SKM-1 (cell line): ENCODE measurements around the gene PTK7.
"Not testable (repeated sequence)": the region's sequence is repeated elsewhere in the genome, so short reads cannot be mapped to it uniquely, and the experiment has no call there.

ENCODE experiments used
- DNase-seq: peaks from one replicate; lab custom pipeline; 2025; ENCODE audit not compliant: unreplicated experiment; lab: John Stamatoyannopoulos, UW

Gene PTK7

DNA sequence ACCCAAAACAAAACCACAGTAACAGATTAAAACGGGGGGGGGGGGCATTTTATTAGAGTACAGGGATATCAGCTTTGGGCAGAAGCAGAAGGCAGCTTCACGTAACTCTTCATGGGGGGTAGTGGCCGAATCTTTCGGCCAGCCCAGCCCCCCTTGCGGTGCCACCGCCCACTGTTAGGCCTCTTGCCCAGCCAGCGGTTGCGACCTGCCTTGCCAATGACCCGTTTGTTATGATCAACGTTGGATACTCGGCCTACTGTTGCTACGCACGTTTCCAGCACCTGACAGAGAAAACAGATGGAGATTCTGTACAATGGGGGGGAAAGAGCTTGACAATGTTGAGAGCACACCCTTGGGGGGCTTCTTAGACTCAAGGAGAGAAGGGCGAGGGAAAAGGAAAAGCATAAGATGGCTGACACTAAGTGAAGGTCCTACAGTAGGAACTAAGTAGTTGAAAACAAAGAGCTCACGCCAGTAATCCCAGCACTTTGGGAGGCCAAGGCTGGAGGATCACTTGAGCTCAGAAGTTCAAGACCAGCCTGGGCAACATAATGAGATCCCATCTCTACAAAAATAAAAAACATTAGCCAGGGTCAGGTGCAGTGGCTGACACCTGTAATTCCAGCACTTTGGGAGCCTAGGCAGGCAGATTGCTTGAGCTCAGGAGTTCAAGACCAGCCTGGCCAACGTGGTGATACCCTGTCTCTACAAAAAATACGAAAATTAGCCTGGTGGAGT, 21.7 kb upstream of the PTK7 start:
- no peak for DNase-seq

DNA sequence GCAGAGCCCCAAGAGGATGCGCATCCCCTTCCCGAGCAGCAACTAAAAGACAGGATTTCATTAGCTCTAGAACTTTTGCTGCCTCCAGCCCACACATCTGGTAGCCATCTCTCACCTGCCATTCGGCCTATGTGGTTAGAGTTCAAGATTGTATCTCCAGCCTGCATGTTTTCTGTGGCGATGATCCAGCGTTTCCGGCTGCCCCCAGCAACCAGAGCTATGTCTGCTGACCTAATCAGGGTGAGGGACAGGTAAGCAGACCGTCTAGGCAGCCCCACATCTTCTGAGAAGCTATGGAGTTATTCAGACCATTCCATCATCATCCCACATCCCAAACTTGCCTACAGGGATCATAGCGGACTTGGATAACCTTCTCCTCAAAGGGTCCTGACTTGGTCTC, 20.1 kb upstream of the PTK7 start:
- no peak for DNase-seq

DNA sequence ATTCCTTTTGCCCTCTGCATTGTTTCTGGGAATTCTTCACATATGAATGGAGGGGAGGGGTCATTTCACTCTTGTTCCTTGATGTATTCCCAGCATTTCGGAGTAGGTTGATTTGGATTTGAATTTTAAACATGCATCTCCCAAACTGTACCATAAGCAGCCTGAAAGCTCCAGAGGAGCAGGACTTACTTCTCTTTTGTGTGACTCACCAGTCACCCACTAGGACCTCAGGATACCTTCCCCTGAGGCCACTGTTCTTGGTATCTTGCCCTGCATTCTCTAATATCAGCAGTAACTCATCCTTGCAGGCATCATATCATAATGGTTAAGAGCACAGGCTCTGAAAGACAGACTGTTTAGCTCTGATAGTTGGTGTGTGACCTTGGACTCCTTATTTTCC, 17.6 kb upstream of the PTK7 start:
- DNase-seq: no peak

DNA sequence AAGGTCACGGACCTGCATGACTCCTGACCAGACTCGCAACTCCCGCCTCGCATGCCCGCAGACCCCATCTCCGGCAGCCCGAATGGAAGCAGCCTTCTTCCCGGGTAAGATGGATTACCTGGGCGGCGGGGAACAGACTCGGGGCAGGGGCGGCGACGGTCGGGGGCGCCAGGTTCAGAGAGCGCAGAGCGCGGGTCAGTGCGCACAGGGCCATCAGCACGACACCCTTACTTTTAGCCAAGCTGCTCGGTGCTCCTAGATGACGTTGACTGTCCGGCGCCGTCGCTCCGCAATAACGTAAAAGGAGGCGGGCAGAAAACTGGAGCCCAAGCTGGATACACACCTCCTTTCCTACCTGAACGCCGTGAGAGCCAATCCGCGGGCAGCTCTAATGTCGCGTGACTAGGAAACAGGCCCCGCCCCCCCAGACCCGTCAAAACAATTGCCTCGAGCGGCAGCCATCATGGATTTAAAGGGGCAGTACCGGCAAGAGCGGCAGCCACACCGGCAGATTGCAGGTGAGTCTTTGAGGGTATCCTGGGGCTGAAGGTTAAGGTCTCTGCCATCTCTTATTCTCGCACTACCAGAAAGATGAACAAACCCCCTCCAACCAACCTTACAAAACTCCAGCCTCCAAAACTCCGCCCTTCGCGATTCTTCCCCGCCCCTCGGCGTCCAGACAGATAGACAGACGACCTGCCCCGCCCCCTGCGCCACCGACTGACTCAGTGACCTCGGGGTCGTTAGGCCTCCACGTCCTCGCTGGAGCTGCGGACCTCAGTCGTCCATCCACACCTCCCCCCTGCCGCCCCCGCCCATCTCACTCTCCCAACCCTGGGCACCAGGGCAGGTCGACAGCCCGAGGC, 16.7 kb upstream of the PTK7 start, which contains the start of the genes KLC4 and MRPL2:
Gene KLC4 (plus strand): TSS at position 464 of the 866 bp plus-strand sequence. CDS start 1,705 bp downstream, outside the sequence.
Gene MRPL2 (minus strand): TSS at position 267 of the 866 bp plus-strand sequence. CDS start 53 bp downstream, at position 214.
- peak; percentile 99 for DNase-seq

DNA sequence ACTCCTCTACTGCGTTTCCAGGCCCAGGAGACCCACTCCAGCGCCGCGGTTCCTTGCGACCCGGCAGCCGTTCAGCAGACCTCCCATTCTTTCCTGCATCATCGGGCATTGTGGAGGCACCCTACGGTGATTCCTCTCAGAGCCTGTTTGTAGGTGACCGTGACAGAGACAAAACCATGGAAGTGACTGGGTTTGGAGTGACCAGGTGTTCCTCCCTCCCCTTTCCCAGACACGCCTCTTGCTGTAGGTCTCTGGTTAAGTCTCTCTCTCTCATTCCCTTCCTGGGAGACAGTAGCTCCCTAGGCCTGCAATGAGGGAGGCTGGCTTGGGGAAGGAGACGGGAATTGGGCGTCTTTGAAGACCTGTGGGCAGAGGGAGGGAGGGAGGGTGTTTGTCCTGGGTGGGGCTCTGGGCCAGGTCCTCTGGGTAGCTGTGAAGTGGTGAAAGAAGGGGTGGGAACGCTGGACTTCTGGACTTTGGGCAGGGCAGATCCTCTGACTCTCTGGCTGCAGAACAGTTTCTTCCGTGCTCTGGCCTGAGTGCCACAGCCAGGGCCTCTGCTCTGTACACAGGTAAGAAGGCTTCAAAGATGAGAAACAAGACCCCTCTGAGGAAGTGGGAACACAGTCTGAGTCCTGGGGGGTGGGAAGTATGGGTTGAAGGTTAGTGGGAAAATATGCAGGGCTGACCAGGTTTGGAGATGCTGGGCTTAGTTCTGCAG, 15.9 kb upstream of the PTK7 start:
- no peak for DNase-seq

DNA sequence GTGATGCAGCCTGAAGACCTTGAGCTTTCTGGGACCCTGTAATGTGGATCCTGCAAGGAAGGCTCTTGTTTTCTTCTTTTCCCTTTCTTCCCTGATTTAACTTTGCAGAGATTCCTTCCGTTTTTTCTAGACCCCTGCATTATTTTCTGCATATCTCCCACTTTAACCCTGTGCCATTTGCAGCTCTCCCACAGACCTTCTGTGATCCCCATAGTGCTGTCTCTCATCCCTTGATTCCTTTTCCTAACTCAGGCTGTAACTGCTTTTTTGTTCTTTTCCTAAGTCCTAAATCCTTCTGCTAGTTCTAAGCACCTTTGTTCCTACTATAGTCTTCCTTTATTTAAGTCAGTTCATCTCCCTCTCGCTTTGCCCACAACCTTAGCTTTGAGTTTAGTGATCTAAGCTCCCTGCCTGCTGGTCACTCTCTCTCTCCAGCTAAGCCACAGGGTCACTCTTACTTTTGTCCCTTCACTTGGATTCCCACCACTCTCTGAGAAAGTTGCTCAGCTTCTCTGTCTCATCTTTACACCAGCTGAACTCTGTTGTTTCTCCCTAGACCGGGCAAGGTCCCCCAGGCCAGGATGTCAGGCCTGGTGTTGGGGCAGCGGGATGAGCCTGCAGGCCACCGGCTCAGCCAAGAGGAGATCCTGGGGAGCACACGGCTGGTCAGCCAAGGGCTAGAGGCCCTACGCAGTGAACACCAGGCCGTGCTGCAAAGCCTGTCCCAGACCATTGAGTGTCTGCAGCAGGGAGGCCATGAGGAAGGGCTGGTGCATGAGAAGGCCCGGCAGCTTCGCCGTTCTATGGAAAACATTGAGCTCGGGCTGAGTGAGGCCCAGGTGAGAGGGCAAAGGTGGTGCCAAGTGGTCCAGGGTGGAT, 15.1 kb upstream of the PTK7 start:
- no peak for DNase-seq

DNA sequence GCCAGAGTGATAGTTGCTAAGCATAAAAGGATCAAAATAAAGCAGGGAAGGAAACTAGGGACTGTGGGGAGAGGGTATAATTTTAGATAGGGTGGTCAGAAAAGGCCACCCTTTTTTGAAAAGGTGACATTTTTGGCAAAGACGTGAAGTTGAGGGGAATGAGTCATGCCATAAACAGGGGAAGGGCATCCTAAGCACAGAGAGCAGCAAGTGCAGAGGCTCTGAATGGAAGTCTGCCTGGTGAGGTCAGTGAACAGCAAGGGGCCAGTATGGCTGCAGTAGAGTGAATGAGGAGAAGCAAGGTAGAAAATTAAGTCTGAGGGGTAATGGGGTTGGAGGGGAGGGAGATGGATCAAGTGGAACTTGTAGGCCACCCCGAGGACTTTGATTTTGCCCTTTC, 14.3 kb upstream of the PTK7 start:
- DNase-seq: no peak

DNA sequence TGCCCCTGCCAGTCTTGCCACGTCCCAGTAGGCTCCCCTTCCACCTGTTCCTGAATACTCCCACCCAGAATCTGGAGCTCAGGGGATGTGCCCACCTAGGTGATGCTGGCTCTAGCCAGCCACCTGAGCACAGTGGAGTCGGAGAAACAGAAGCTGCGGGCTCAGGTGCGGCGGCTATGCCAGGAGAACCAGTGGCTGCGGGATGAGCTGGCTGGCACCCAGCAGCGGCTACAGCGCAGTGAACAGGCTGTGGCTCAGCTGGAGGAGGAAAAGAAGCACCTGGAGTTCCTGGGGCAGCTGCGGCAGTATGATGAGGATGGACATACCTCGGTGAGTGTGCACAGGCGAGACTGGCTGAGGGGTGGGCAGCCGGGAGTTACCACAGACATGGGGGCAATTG, 13.3 kb upstream of the PTK7 start:
- no peak for DNase-seq

DNA sequence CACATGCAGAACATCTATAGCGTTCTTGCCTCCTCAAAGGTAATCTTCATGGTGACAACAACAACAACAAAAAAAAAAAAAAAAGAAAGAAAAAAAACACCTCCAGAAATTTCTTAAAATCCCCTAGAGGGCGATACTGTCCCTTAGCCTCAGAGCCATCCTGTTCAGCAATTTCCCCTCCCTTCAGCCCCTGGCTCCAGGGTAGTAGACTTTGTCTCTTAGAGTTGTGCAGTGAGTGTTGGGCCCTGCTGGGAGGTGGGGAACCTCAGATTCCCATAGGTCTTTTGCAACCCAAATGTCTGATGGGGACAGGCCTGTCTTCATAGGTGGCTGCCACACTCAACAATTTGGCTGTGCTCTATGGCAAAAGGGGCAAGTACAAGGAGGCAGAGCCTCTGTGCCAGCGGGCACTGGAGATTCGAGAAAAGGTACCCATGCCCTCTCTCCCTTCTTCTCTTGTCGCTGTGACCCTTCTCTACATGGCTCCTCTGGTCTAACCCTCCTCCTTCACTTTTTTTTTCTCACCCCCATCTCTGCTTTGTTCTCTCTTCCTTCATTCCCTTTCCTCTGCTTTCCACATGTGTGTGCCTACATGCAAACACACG, 6.0 kb upstream of the PTK7 start:
- DNase-seq: peak; percentile 38

DNA sequence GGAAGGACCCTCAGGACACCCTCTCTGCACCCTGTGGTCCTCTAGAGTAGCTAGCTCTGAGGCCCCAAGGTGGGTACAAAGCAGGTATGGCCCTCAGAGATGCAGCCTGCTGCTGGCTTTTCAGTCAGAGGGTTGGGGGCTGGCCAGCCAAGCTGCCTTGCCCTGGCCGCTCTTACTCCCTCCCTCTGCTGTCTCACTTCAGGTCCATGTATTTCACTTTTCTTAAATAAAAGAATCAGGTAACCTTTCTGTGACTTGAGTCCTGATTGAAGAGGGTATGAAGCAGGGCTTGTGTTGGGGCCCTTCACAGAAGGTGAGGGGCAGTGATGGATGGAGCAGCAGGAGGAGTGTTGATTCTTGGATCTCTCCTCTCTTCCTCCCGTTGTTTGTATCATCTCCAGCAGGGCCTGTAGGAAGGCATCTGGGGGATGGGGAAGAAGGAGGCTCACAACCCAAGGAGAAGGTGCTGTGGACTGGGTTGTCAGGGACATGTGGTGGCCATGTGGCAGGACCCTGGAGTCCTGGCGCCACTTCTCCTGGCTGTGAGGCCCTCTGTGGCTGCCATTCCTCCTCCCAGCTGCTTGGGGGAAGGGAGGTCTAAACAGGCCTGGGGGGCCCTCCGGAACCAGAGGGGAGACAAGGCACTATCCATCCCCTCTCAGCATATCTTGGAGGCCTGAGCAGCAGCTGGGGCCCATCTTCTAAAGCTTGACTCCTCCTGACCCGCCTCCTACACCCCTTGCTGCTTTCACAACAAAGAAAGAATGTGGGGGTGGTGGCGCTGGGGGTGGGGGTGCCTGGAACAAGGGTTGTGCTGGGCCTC, 1.1 kb upstream of the PTK7 start:
- DNase-seq: no peak

DNA sequence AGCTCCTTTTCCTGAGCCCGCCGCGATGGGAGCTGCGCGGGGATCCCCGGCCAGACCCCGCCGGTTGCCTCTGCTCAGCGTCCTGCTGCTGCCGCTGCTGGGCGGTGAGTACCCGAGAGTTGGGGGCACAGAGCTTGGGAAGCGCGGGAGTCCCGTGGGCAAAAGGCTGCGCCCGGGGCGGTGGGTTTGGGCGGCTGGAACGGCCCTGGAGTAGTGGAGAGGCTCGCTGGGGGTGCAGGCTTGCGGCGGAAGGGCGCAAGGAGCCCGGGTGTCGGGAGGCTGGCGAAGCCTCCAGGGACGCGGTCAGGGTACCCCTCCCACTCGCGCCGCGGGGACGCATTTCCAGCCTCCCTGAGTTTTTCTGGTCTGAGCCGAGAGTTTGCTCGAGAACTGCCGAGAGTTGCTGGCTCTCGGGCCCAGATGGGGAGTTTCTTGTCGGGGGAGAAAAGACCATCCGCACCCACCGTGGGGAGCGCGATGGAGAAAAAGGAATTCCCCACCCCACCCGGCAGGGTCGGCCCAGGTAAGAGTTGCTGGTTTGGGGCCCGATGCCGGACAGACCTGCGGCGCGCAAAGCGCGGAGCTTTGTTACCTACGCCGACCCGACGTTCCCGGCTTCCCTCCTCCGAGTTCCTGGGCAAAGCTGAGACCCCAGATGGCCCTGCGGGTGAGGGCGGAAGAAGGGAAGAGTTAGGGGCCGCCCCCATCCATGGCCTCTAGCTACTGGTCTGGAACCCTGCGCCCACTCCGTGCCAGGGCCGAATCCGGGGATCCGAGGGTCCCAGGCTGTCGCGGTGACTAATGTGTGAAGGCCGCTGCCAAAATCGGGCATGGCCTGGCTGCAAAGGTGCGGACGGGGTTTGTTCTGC, 584 bp downstream of the PTK7 start:
- DNase-seq: no peak

DNA sequence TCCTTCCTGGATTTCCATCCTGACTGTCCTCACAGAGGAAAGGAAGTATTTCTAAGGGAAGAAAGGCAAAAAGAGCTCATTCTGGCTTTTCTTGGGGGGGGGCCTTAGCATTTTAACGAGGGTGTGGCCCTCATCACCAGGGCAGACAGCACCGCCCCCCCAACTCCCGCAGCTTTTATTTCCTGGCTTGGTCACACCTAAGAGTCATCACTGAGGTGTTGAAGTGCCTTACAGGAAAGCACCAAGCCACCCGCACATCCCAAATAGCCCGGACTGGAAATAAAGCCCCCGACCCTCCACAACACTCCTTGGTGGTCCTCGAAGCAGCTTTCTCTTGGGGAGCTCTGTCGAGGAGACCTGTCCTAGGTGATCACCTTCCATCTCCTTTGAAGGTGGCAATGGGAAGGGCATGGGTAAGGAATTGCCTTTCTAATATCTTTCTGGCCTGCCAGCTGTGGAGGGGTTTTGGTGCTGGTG, 1.3 kb downstream of the PTK7 start:
- no peak for DNase-seq

DNA sequence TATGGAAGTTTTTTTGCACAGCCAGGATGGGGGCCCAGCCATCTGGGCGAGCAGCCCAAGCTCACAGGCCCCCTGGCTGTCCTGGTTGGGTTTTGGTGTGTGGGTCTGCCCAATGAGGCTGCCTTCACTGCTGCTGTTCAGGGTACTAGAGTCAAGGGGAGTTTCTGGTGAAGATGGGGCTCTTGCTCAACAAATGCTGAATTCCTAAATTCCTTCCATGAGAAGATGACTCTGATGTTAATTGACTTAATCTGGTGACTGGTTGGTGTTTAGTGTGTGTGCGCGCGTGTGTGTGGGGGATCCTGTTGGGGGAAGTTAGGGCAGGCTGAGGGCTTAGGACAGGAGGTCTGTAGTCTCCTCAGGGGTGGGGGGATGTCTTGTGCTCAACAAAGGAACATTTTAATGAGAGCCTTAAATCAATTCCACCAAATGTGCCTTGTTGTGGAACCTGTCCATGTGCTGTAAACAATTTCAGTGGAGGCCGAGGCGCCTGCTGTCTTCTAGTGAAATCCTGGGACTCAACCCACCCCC, 1.9 kb downstream of the PTK7 start:
- no peak for DNase-seq

DNA sequence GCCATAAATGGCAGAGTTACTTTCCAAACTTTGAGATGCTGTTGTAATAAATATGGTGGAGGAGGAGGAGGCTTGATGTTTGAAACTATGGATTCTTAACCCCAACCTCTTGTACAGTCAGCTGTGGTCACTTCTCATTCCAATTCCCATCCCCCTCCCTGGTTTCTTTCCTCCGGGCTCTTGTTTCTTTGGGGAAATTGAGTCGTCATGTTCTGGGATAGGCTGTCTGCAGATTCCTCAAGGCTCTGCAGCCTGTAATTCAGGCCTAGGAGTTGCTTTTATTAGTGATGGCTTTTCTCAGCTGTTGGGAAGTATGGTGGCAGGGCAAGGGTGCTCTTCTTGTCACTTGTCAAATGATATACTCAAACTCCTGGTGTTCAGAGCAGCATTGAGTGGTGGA, 2.6 kb downstream of the PTK7 start:
- DNase-seq: no peak

DNA sequence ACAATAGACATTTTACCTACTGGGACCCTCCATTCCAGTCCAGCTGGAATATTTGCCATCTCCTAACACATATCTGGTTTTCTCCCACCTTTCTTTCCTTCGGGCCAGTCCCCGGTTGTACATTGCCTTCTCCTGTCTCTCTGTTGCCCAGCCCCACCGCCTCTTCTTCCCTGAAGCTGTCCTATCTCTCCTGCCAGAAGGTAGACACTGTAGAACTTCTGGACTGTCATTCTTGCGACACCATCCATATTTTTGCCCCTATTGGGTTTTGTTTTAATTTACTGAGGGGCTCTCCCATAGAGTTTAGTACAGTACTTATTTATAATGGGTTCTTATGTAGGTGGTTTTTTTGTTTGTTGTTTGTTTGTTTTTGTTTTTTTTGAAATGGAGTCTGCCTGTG, 4.9 kb downstream of the PTK7 start:
- no peak for DNase-seq

DNA sequence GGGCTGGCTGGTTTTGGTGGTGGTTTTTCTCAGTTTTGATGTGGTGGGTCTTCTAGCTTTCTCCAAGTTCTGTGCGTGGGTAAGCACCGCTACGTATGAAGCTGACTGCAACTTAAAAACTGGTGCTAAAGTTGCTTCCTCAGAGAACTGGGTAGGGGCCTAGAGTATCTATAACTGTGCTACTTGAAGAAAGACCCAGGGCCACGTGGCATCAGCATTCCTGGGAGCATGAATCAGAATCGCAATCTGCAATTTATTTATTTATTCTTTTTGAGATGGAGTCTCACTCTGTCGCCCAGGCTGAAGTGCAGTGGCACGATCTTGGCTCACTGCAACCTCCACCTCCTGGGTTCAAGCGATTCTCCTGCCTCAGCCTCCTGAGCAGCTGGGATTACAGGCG, 5.8 kb downstream of the PTK7 start:
- DNase-seq: not testable (repeated sequence)

DNA sequence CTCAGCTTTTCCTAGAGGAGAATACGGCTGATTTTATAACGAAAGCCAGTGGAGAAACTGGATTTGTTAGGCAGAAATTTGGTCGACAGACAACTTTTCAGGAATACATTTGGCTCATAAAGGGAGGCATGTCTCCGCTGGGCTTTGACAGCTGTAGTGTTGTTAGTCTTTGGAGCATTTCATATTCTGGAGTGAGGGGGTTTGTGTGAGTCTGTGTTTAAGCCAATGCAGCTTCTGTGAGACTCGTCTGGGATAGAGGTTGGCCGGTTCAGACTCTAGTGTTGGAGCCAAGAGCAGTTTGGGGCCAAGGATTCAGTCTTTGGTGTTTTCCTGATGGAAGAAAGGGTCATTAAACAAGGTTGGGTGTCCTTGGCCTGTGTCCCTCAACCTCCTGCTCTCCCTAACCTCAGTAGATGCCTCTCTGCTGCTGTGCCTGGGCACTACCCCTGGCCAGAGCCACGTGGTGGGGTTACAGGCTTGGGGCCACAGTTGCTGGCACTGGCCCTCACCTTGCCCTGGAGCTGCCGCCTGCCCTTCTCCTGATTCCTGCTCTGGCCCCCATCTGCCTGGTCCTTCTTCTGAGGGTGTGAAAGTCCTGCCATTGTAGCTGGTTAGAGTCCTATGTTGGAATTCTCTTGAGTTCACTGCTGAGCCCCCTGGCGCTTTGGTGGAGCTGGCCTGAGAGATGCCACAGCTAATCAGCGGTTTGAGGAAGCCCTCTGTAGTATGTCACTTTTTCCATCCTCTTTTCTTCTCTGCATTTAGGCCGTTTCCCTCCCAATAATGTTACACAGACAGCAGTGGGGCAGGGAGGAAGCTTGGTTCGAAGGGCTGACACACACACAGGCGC, 6.9 kb downstream of the PTK7 start:
- peak; percentile 47 for DNase-seq
